K562 (cell line): Measurements from ENCODE around the gene ARHGAP10. TPM values are rescaled to one million over a fixed set of nuclear protein-coding genes. Genes with fewer than 3 reads are reported as not detected.

Experiments used
- ATAC-seq: fragments of 200-7000 bp; cut with Tn5 transposase; 3 replicates; pipeline ENCODE4 v1.9.1; 2020; ENCODE audit warnings: moderate library complexity
- BruUV-seq: library from RNA; stranded (reverse); fragments of 400-500 nt; replicated peaks from 2 replicates; lab custom pipeline; 2021; lab: Mats Ljungman, UMichigan
- CTCF ChIA-PET: fragments of 300-600 bp; formaldehyde crosslinking; extraction: SDS; loops from one replicate; lab custom pipeline; 2021; ENCODE audit warnings: low intra/inter-chr PET ratio; lab: Yijun Ruan, JAX
- POLR2A ChIA-PET: fragments of 300-600, 350-650 bp; sonication (Branson Sonifier 250); formaldehyde crosslinking; extraction: SDS; loops from one replicate; lab custom pipeline; 2021; ENCODE audit warnings: antibody characterized with exemption, inconsistent platforms; lab: Yijun Ruan, JAX
- DNase-seq, 4 experiments: peaks; one replicate each; pipeline versions ENCODE4 v3.0.0 to v3.0.0-alpha.2; 2011 to 2018; ENCODE audit warnings: low spot score in 3 of 4, mixed read lengths in 3 of 4; ENCODE audit errors: extremely low read depth in 1 of 4
- FAIRE-seq: peaks from 2 replicates; lab custom pipeline; 2011; peaks lifted over from hg19 to GRCh38; lab: Jason Lieb, UNC
- H2AFZ ChIP-seq: 2 replicates; pipeline ENCODE4 v1.6.0; 2011; ENCODE audit warnings: low read depth, low read length, control low read depth, inconsistent platforms
- H3K27ac ChIP-seq: fragments of 200-600 bp; 3 replicates; pipeline ENCODE4 v1.8.0; 2011; ENCODE audit warnings: low read depth, mild to moderate bottlenecking, control low read depth, inconsistent platforms, low read length, moderate library complexity, mixed read lengths; ENCODE audit errors: extremely low read depth
- H3K27me3 ChIP-seq, 2 experiments: fragments of 300-600 bp in 1 of 2; 2 replicates in 1 of 2; 3 replicates in 1 of 2; pipeline versions ENCODE4 v1.6.0 to v1.8.0; 2011; ENCODE audit warnings: inconsistent platforms in 2 of 2, low read length in 2 of 2, mild to moderate bottlenecking in 1 of 2, mixed read lengths in 1 of 2, moderate library complexity in 1 of 2; ENCODE audit not compliant: control insufficient read depth in 2 of 2, insufficient read depth in 2 of 2
- H3K36me3 ChIP-seq: fragments of 300-600 bp; 3 replicates; pipeline ENCODE4 v1.8.0; 2011; ENCODE audit warnings: mild to moderate bottlenecking, low read length, inconsistent platforms; ENCODE audit not compliant: control insufficient read depth, insufficient read depth
- H3K4me1 ChIP-seq, 2 experiments: fragments of 200-600 bp in 1 of 2; replicated peaks in 1 of 2; 2 replicates in 1 of 2; 3 replicates in 1 of 2; pipeline versions ENCODE4 v1.5.1 to v1.8.0; 2011; ENCODE audit warnings: inconsistent platforms in 2 of 2, low read length in 2 of 2, mild to moderate bottlenecking in 1 of 2, mixed read lengths in 1 of 2, moderate library complexity in 1 of 2; ENCODE audit not compliant: control insufficient read depth in 2 of 2, insufficient read depth in 2 of 2
- H3K4me2 ChIP-seq: 2 replicates; pipeline ENCODE4 v1.6.1; 2011; ENCODE audit warnings: low read length, control low read depth, inconsistent platforms, mixed read lengths; ENCODE audit not compliant: insufficient read depth
- H3K4me3 ChIP-seq: fragments of 200-600 bp; sonication (generic), shearing (Covaris generic); 2 replicates; pipeline ENCODE4 v1.5.1; 2016; ENCODE audit warnings: control low read depth, inconsistent platforms
- H3K79me2 ChIP-seq: fragments of 200-600 bp; 3 replicates; pipeline ENCODE4 v1.8.0; 2011; ENCODE audit warnings: low read length, inconsistent platforms; ENCODE audit not compliant: control insufficient read depth, insufficient read depth
- H3K9ac ChIP-seq, 2 experiments: 2 replicates each; pipeline versions ENCODE4 v1.6.0 to v1.6.1; 2011; ENCODE audit warnings: low read depth in 2 of 2, low read length in 2 of 2, control low read depth in 1 of 2, inconsistent platforms in 1 of 2, mild to moderate bottlenecking in 1 of 2, mixed read lengths in 1 of 2; ENCODE audit not compliant: insufficient read depth in 1 of 2
- H3K9me1 ChIP-seq: one replicate; pipeline ENCODE4 v1.6.0; 2011; ENCODE audit warnings: inconsistent platforms, mild to moderate bottlenecking, low read length, moderate library complexity; ENCODE audit not compliant: control insufficient read depth, insufficient read depth
- H3K9me3 ChIP-seq: replicated peaks from 2 replicates; pipeline ENCODE4 v1.5.1; 2011; ENCODE audit warnings: low read depth, low read length, inconsistent platforms; ENCODE audit not compliant: control insufficient read depth, insufficient read depth
- H4K20me1 ChIP-seq: replicated peaks from 2 replicates; pipeline ENCODE4 v1.6.1; 2011; ENCODE audit warnings: low read length, inconsistent platforms, mixed read lengths; ENCODE audit not compliant: control insufficient read depth, insufficient read depth
- ELF1 ChIP-seq: fragments of 200-800 bp; sonication (Bioruptor generic); IDR thresholded peaks from 2 replicates; pipeline ENCODE4 v1.6.1; 2016; ENCODE audit warnings: missing genetic modification characterization, missing compliant biosample characterization
- FOXJ2 ChIP-seq: fragments of 200-800 bp; sonication (Bioruptor generic); IDR thresholded peaks from 2 replicates; pipeline ENCODE4 v1.6.1; 2016; ENCODE audit warnings: missing genetic modification characterization, missing compliant biosample characterization
- GABPB2 ChIP-seq: fragments of 250-450 bp; sonication (Bioruptor Pico); conservative IDR thresholded peaks from 2 replicates; pipeline ENCODE4 v1.5.1; 2021; ENCODE audit warnings: mild to moderate bottlenecking
- MCM7 ChIP-seq, 2 experiments: fragments of 450-650 bp; IDR thresholded peaks; 2 replicates each; pipeline ENCODE4 v1.6.1; 2016 to 2018
- MEIS2 ChIP-seq: fragments of 450-650 bp; IDR thresholded peaks from 2 replicates; pipeline ENCODE4 v1.6.1; 2014; ENCODE audit warnings: mild to moderate bottlenecking; ENCODE audit not compliant: partially characterized antibody
- RBM34 ChIP-seq: fragments of 200-400 bp; formaldehyde crosslinking; IDR thresholded peaks from 2 replicates; pipeline ENCODE4 v1.6.1; 2018; ENCODE audit warnings: low read length, borderline replicate concordance; ENCODE audit not compliant: insufficient read depth
- RUNX1 ChIP-seq: sonication (generic); IDR thresholded peaks from 2 replicates; pipeline ENCODE4 v1.6.1; 2016; ENCODE audit warnings: antibody characterized with exemption, low read depth
- SIN3B ChIP-seq: fragments of 450-650 bp; IDR thresholded peaks from 2 replicates; pipeline ENCODE4 v1.6.1; 2017; ENCODE audit warnings: low read depth, mild to moderate bottlenecking, moderate library complexity
- SMARCC2 ChIP-seq: fragments of 450-650 bp; IDR thresholded peaks from 2 replicates; pipeline ENCODE4 v1.6.1; 2017; ENCODE audit warnings: antibody characterized with exemption, moderate library complexity, mild to moderate bottlenecking, low read depth
- SP2 ChIP-seq: IDR thresholded peaks from 2 replicates; pipeline ENCODE4 v1.6.1; 2011; ENCODE audit warnings: mild to moderate bottlenecking, low read depth, low read length, moderate library complexity; ENCODE audit not compliant: poor library complexity, severe bottlenecking; ENCODE audit errors: extremely low read depth
- SREBF1 ChIP-seq: fragments of 150-350 bp; IDR thresholded peaks from 2 replicates; pipeline ENCODE4 v1.6.1; 2014; ENCODE audit warnings: antibody characterized with exemption, low read depth, low read length, borderline replicate concordance
- THRB ChIP-seq: fragments of 450-650 bp; formaldehyde crosslinking; conservative IDR thresholded peaks from 2 replicates; pipeline ENCODE4 v1.4.0; 2022; ENCODE audit warnings: mild to moderate bottlenecking, missing genetic modification characterization
- USF2 ChIP-seq: sonication (generic); formaldehyde crosslinking; IDR thresholded peaks from 2 replicates; pipeline ENCODE4 v1.5.0; 2020; ENCODE audit warnings: missing genetic modification reagents
- YY1 ChIP-seq, 3 experiments: IDR thresholded peaks; 2 replicates each; pipeline ENCODE4 v1.6.1; 2011; ENCODE audit warnings: low read length in 2 of 3, mild to moderate bottlenecking in 2 of 3, moderate library complexity in 2 of 3, borderline replicate concordance in 1 of 3, control low read depth in 1 of 3, low read depth in 1 of 3; ENCODE audit not compliant: insufficient read depth in 3 of 3, insufficient replicate concordance in 2 of 3, control insufficient read depth in 1 of 3, insufficient read length in 1 of 3; ENCODE audit errors: extremely low read depth in 1 of 3
- ZBTB12 ChIP-seq: fragments of 250-450 bp; sonication (Bioruptor Pico); IDR thresholded peaks from 2 replicates; pipeline ENCODE4 v1.4.0; 2020
- ZNF280A ChIP-seq: fragments of 450-650 bp; IDR thresholded peaks from 2 replicates; pipeline ENCODE4 v1.6.1; 2018; ENCODE audit warnings: mild to moderate bottlenecking, low read depth; ENCODE audit not compliant: partially characterized antibody
- WGBS: fragments of 100-300 bp; shearing (Covaris generic); methylation state at CpG from one replicate; pipeline ENCODE4 v1.1.6; 2016; ENCODE audit warnings: low coverage, mixed read lengths; ENCODE audit not compliant: insufficient coverage; ENCODE audit errors: missing lambda C conversion rate; 5-methylcytosine and 5-hydroxymethylcytosine counted together
- in situ Hi-C: fragments of 300-500 bp; cut with MboI; formaldehyde crosslinking; loops from 4 replicates; pipeline ENCODE4 v1.15.0; 2018; ENCODE audit warnings: inconsistent platforms, mixed read lengths
- intact Hi-C: fragments of 100-400 bp; cut with micrococcal nuclease; formaldehyde crosslinking; loops from 2 replicates; pipeline ENCODE4 v1.14.2; 2022
- polyA plus RNA-seq, 8 experiments: library from polyadenylated mRNA; depleted of rRNA in 4 of 8; stranded (reverse) in 5 of 8; unstranded in 3 of 8; fragments of >200 nt; fragmentation: Nextera tagmentation in 2 of 8; fragmentation: Illumina TruSeq in 1 of 8; extraction: Ambion mirVana in 2 of 8; extraction: Trizol in 1 of 8; gene quantifications; 2 replicates each; pipeline versions ENCODE4 v1.2.1 to v1.2.3, GENCODE V29; 2011 to 2014; ENCODE audit warnings: inconsistent platforms in 1 of 8, missing spikeins in 1 of 8
- total RNA-seq, 7 experiments: library from RNA; depleted of rRNA in 6 of 7; stranded (reverse); fragments of >200 nt in 6 of 7; fragmentation: Illumina TruSeq in 2 of 7; extraction: Trizol in 2 of 7; gene quantifications; 2 replicates each; pipeline versions ENCODE4 v1.2.1 to v1.2.3, GENCODE V29; 2011 to 2021; ENCODE audit warnings: low replicate concordance in 1 of 7

ARHGAP10 gene
- total and polyA plus RNA-seq, 9 of the 15 experiments (the other 6 are each of a cell fraction or from before 2014, with no cell fraction given) = 0.03 to 0.22 (median 0.06) TPM; not detected in 3

GRCh38 chr4:147770831-147771230 lies 38.9 kb downstream of the ARHGAP10 start (continued):
- TF ChIP-seq SMARCC2 = no peak

- ATAC-seq (no peak), DNase-seq (no peak), FAIRE-seq (no peak)
- in situ Hi-C loops = no loop called here
- Histone ChIP-seq H3K9ac (no peak overlapping the region), H3K9me1 (no peaks in the 10 kb centered on the region), H3K4me2 (no peak overlapping the region), H3K4me1 (no peaks in the 10 kb centered on the region; a peak in 1 of 5 replicates), H3K9me3 (no peaks in the 10 kb centered on the region), H4K20me1 (no peaks in the 10 kb centered on the region), H2AFZ (no peak overlapping the region), H3K27ac (no peak overlapping the region), H3K79me2 (no peaks in the 10 kb centered on the region), H3K36me3 (no peaks in the 10 kb centered on the region), H3K27me3 (peaks cover 0 to 4% of the 10 kb centered on the region in 2 experiments; a peak in 3 of 5 replicates), H3K4me3 (no peak overlapping the region)
- ChIA-PET CTCF (no interaction called here), POLR2A (interaction anchor here (0.8 kb wide), 1 partner anchor 19 kb away, joined by 3 read pairs; no protein-coding TSS in a partner anchor)
- WGBS = 4% methylated on average over 8 of the region's 8 CpGs
- intact Hi-C loops = no loop called here
- BruUV-seq = no TSS peak
- no peak for TF ChIP-seq RBM34
- no peak for TF ChIP-seq YY1 (IDR thresholded peaks at IDR 0.05; ENCODE audit: borderline replicate concordance in 1 of 3, control insufficient read depth in 1 of 3, extremely low read depth in 1 of 3, insufficient read depth in 3 of 3, insufficient read length in 1 of 3, insufficient replicate concordance in 2 of 3, low read depth in 1 of 3, low read length in 2 of 3)
- no peak for TF ChIP-seq SIN3B
- TF ChIP-seq FOXJ2 = no peak
- no peak for TF ChIP-seq USF2 (CRISPR knock-in tag)
- TF ChIP-seq ZBTB12 (CRISPR knock-in tag) = no peak
- TF ChIP-seq GABPB2 (CRISPR knock-in tag) = no peak
- no peak for TF ChIP-seq ELF1 (tag)
- TF ChIP-seq MCM7 (IDR thresholded peaks at IDR 0.05) = no peak
- no peak for TF ChIP-seq SP2
- no peak for TF ChIP-seq SREBF1
- TF ChIP-seq RUNX1 = no peak
- no peak for TF ChIP-seq MEIS2
- TF ChIP-seq THRB (CRISPR knock-in tag) = no peak
- TF ChIP-seq ZNF280A = no peak
Observed at GRCh38 chr4:147772056-147772455, 40.2 kb downstream of the ARHGAP10 start.
